ENCODE results near the gene ZMIZ2.
"Not testable (repeated sequence)": the region's sequence is repeated elsewhere in the genome, so short reads cannot be mapped to it uniquely, and the experiment has no call there.

The ZMIZ2 gene

DNA sequence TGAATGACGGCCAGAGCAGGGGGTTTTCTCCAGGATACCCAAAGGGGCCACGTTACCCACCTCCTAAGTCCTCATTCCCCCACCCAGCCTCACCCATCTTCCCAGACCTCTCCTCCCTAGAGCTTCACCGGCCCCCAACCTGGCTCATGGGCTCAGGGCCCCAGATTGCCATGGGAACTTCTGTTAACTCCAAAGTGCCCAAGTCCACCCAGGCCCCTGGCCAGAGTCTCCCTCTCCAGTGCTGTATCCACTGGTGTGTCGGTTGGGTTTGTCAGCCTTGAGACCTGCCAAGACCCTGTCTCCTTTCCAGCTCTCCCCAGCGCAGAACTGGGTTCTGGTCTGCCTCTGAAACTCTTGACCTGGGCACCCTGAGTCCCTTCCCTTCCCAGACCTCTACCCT, 37.1 kb upstream of the ZMIZ2 start:
- no peak overlapping the region for H3K4me2 ChIP-seq (ENCODE audit: low read length)
- H3K9ac ChIP-seq (ENCODE audit: low read depth, low read length) = no peak overlapping the region

GRCh38 chr7:44712012-44712411, 36.6 kb upstream of the ZMIZ2 start:
- no peak overlapping the region for H3K4me3 ChIP-seq (ENCODE audit: low read length)
- H3K9ac ChIP-seq (ENCODE audit: low read depth, low read length) = no peak overlapping the region
- no peaks in the 10 kb centered on the region for H3K9me3 ChIP-seq (replicated peaks; ENCODE audit: low read length)
- no peak overlapping the region for H3K4me2 ChIP-seq (ENCODE audit: low read length)
- no peaks in the 10 kb centered on the region for H3K27me3 ChIP-seq (ENCODE audit: control insufficient read depth, insufficient read depth, low read length)
- peaks cover 25% of the 10 kb centered on the region for H3K36me3 ChIP-seq (ENCODE audit: insufficient read depth, low read length)
- no peaks in the 10 kb centered on the region for H3K4me1 ChIP-seq (ENCODE audit: control insufficient read depth, insufficient read depth, low read length)

More for the DNA sequence above, 37.1 kb upstream of the ZMIZ2 start:
- H3K27me3 ChIP-seq (ENCODE audit: control insufficient read depth, insufficient read depth, low read length) = no peaks in the 10 kb centered on the region
- H3K36me3 ChIP-seq (ENCODE audit: insufficient read depth, low read length) = peaks cover 27% of the 10 kb centered on the region
- H3K4me1 ChIP-seq (ENCODE audit: control insufficient read depth, insufficient read depth, low read length) = no peaks in the 10 kb centered on the region
- H3K4me3 ChIP-seq (ENCODE audit: low read length) = no peak overlapping the region
- no peaks in the 10 kb centered on the region for H3K9me3 ChIP-seq (replicated peaks; ENCODE audit: low read length)

- Histone ChIP-seq H3K27me3 (ENCODE audit: control insufficient read depth, insufficient read depth, low read length) (no peaks in the 10 kb centered on the region), H3K4me2 (ENCODE audit: low read length) (no peak overlapping the region), H3K4me1 (ENCODE audit: control insufficient read depth, insufficient read depth, low read length) (no peaks in the 10 kb centered on the region), H3K36me3 (ENCODE audit: insufficient read depth, low read length) (peaks cover 14% of the 10 kb centered on the region), H3K9ac (ENCODE audit: low read depth, low read length) (no peak overlapping the region), H3K4me3 (ENCODE audit: low read length) (no peak overlapping the region), H3K9me3 (replicated peaks; ENCODE audit: low read length) (no peaks in the 10 kb centered on the region)
These were observed 35.5 kb upstream of the ZMIZ2 start for GRCh38 chr7:44713141-44713540.

DNA sequence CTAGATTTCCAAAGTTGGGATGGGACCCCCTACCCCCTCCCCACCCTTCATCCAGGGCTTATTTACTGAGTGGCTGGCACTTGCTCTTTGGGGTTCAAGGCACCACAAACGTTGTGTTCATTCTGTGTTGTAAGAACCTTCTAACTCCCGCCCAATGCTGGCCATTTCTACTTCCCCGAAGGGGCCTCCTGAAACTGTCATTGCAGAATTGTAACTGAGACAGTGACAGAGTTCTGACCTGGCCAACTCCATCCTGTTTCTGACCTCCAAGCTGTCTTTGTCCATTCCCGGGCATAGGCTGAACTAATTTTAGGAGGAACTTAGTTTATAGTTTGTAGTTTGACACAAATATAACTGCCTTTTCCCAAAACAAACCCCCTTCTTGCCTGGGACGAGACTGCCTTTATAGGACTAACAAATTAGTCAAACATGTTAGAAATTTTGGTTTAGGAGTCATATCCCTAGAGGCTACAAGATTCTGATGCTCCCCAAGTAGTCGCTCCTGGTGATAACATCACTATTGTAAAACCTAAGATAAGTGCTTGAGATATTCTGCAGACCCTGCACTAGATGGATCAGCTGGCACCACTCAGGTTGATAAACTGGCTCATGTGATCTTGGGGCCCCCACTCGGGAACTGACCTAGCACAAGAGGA, 34.8 kb upstream of the ZMIZ2 start:
- H3K9me3 ChIP-seq (replicated peaks; ENCODE audit: low read length) = no peaks in the 10 kb centered on the region
- no peaks in the 10 kb centered on the region for H3K27me3 ChIP-seq (ENCODE audit: control insufficient read depth, insufficient read depth, low read length)
- no peak overlapping the region for H3K9ac ChIP-seq (ENCODE audit: low read depth, low read length)
- no peak overlapping the region for H3K4me2 ChIP-seq (ENCODE audit: low read length)
- peaks cover 8% of the 10 kb centered on the region for H3K36me3 ChIP-seq (ENCODE audit: insufficient read depth, low read length)
- H3K4me3 ChIP-seq (ENCODE audit: low read length) = no peak overlapping the region
- no peaks in the 10 kb centered on the region for H3K4me1 ChIP-seq (ENCODE audit: control insufficient read depth, insufficient read depth, low read length)

GRCh38 chr7:44716205-44716604, 32.4 kb upstream of the ZMIZ2 start:
- Histone ChIP-seq H3K4me3 (ENCODE audit: low read length) (no peak overlapping the region), H3K4me2 (ENCODE audit: low read length) (no peak overlapping the region), H3K9me3 (replicated peaks; ENCODE audit: low read length) (no peaks in the 10 kb centered on the region), H3K36me3 (ENCODE audit: insufficient read depth, low read length) (no peaks in the 10 kb centered on the region), H3K9ac (ENCODE audit: low read depth, low read length) (no peak overlapping the region), H3K4me1 (ENCODE audit: control insufficient read depth, insufficient read depth, low read length) (no peaks in the 10 kb centered on the region), H3K27me3 (ENCODE audit: control insufficient read depth, insufficient read depth, low read length) (no peaks in the 10 kb centered on the region)

DNA sequence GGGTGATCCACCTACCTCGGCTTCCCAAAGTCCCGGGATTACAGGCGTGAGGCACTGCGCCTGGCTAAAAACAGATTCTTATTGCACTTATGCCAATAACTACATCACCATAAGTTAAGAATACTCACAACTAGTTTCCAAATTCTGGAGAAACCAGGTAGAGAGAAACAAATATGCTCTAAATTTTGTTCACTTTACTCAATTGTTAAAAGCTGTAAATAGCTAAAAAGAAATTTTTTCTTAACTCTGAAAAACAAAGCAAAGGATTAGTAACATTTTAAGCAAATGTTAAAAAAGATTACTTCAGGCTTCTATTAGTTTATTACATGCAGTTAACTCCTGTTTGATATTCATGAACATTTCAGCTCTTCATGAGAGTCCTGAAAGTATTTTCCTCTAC, 28.3 kb upstream of the ZMIZ2 start:
- H3K9ac ChIP-seq (ENCODE audit: low read depth, low read length) = no peak overlapping the region
- no peaks in the 10 kb centered on the region for H3K9me3 ChIP-seq (replicated peaks; ENCODE audit: low read length)
- H3K36me3 ChIP-seq (ENCODE audit: insufficient read depth, low read length) = no peaks in the 10 kb centered on the region
- no peak overlapping the region for H3K4me2 ChIP-seq (ENCODE audit: low read length)
- H3K4me3 ChIP-seq (ENCODE audit: low read length) = no peak overlapping the region
- H3K4me1 ChIP-seq (ENCODE audit: control insufficient read depth, insufficient read depth, low read length) = no peaks in the 10 kb centered on the region
- no peaks in the 10 kb centered on the region for H3K27me3 ChIP-seq (ENCODE audit: control insufficient read depth, insufficient read depth, low read length)

DNA sequence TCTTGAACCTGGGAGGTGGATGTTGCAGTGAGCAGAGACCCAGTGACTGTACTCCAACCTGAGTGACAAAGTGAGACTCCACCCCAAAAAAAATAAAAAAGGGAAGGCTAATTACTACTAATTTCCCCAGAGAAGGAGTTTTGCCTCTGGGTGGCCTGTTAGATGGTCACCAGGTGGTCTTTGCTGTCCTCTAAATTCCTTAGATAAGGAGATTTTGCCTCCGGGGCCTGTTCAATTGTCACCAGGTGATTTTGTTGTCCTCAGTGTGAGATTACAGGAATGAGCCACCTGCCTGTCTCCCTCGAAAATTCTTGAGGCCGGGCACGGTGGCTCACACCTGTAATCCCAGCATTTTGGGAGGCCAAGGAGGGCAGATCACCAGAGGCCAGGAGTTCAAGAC, 24.4 kb upstream of the ZMIZ2 start:
- H3K27me3 ChIP-seq (ENCODE audit: control insufficient read depth, insufficient read depth, low read length) = no peaks in the 10 kb centered on the region
- no peak overlapping the region for H3K4me2 ChIP-seq (ENCODE audit: low read length)
- H3K9ac ChIP-seq (ENCODE audit: low read depth, low read length) = no peak overlapping the region
- no peak overlapping the region for H3K4me3 ChIP-seq (ENCODE audit: low read length)
- no peaks in the 10 kb centered on the region for H3K36me3 ChIP-seq (ENCODE audit: insufficient read depth, low read length)
- H3K4me1 ChIP-seq (ENCODE audit: control insufficient read depth, insufficient read depth, low read length) = peaks cover 13% of the 10 kb centered on the region
- H3K9me3 ChIP-seq (replicated peaks; ENCODE audit: low read length) = no peaks in the 10 kb centered on the region

- not testable (repeated sequence) for H3K4me2 ChIP-seq (ENCODE audit: low read length); H3K4me3 ChIP-seq (ENCODE audit: low read length); H3K9me3 ChIP-seq (replicated peaks; ENCODE audit: low read length); H3K36me3 ChIP-seq (ENCODE audit: insufficient read depth, low read length); H3K27me3 ChIP-seq (ENCODE audit: control insufficient read depth, insufficient read depth, low read length); H3K9ac ChIP-seq (ENCODE audit: low read depth, low read length)
- H3K4me1 ChIP-seq (ENCODE audit: control insufficient read depth, insufficient read depth, low read length) = peaks cover 13% of the 10 kb centered on the region
These were observed 22.4 kb upstream of the ZMIZ2 start for GRCh38 chr7:44726250-44726649.

DNA sequence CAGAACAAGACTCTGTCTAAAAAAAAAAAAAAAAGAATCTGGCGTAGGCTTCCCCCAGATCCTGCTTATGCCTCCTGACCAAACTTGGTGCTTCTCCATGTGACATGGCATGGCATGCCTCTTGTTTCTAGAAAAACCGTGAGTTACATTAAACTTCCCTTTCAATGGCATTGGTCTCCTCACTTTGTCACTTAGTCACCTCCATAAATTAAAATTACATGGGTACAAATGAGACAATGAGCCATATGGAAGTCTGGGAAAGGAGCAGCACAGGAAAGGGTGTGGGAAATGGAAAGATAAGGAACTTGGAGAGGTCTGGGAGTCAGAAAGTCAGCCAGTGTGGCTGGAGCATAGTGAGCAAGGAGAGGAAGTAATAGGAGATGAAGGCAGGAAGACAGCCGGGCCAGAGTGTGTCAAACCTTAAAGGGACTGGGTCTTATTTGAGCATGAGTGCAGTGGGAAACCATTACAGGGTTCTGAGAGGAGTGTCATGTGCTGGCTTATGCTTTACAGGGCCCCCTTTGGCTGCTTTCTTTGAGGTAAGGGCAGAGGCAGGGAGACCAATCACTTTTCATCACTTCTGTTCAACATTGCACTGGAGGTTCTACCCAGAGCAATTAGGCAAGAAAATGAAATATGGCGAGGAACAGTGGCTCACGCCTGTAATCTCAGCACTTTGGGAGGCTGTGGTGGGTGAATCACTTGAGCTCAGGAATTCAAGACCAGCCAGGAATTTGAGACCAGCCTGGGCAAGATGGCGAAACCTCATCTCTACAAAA, 21.3 kb upstream of the ZMIZ2 start:
- Histone ChIP-seq H3K9me3 (replicated peaks; ENCODE audit: low read length) (no peaks in the 10 kb centered on the region), H3K4me1 (ENCODE audit: control insufficient read depth, insufficient read depth, low read length) (peaks cover 13% of the 10 kb centered on the region), H3K4me2 (ENCODE audit: low read length) (peak overlapping the region; percentile 66), H3K36me3 (ENCODE audit: insufficient read depth, low read length) (no peaks in the 10 kb centered on the region), H3K4me3 (ENCODE audit: low read length) (peak overlapping the region; percentile 39), H3K9ac (ENCODE audit: low read depth, low read length) (peak overlapping the region; percentile 65), H3K27me3 (ENCODE audit: control insufficient read depth, insufficient read depth, low read length) (no peaks in the 10 kb centered on the region)

DNA sequence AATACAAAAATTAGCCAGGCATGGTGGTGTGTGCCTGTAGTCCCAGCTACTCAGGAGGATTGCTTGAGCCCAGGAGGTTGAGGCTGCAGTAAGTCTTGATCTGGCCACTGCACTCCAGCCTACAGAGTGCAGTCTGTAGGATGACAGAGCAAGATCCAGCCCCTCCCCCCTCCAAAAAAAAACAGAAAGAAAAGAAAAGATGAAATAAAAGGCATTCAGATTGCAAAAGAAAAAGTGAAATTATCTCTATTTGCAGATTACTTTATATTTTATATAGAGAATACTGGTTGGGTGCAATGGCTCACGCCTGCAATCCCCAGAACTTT, 20.7 kb upstream of the ZMIZ2 start:
- no peaks in the 10 kb centered on the region for H3K36me3 ChIP-seq (ENCODE audit: insufficient read depth, low read length)

DNA sequence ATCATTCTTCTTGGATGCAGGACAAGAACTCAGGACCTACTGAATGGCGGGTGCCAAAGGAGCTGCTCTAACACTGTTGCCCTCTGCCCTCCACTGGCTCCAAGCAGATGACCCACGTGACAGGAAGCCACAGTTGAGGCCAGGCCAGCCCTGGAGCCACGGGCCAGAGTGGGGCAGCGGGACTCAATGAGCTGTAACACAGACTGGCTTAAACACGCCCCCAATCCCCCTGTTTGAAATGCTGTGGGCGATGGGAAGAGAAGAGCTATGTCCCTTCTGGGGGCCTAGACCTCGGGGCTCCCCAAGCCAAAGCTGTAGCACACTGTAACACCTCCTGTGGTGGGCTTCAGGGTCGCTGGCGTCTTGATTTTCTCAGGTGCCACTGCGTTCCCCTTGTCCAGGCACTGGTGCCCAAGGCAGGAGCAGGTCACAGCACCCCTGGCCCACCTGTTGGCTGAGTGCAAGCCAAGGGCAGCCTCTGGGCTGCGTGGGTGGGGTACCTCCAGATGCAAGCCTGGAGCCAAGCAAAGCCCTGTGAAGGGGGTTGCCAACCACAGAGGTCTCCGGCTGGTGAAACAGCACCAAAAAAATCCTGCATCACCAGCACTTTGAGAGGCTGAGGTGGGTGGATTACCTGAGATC, 18.6 kb upstream of the ZMIZ2 start:
- Histone ChIP-seq H3K4me3 (ENCODE audit: low read length) (no peak overlapping the region), H3K27me3 (ENCODE audit: control insufficient read depth, insufficient read depth, low read length) (no peaks in the 10 kb centered on the region), H3K36me3 (ENCODE audit: insufficient read depth, low read length) (no peaks in the 10 kb centered on the region), H3K4me2 (ENCODE audit: low read length) (no peak overlapping the region), H3K9me3 (replicated peaks; ENCODE audit: low read length) (no peaks in the 10 kb centered on the region), H3K9ac (ENCODE audit: low read depth, low read length) (no peak overlapping the region), H3K4me1 (ENCODE audit: control insufficient read depth, insufficient read depth, low read length) (peaks cover 30% of the 10 kb centered on the region)

More for the DNA sequence above, 20.7 kb upstream of the ZMIZ2 start:
- Histone ChIP-seq H3K27me3 (ENCODE audit: control insufficient read depth, insufficient read depth, low read length) (no peaks in the 10 kb centered on the region), H3K9ac (ENCODE audit: low read depth, low read length) (no peak overlapping the region), H3K9me3 (replicated peaks; ENCODE audit: low read length) (no peaks in the 10 kb centered on the region), H3K4me3 (ENCODE audit: low read length) (no peak overlapping the region), H3K4me2 (ENCODE audit: low read length) (no peak overlapping the region), H3K4me1 (ENCODE audit: control insufficient read depth, insufficient read depth, low read length) (peaks cover 13% of the 10 kb centered on the region)

Data from skeletal muscle satellite cell (primary cell).